Parathyroid adenoma (tissue), 2 donors: ENCODE results near the gene GRHL1.
A peak's percentile ranks its signal among the peaks of the same experiment; 100 is the strongest.

Experiments used
- H2AFZ ChIP-seq: fragments of 300-600 bp; sonication (generic); one replicate; pipeline ENCODE4 v1.7.0; 2017; ENCODE audit warnings: antibody characterized with exemption, mild to moderate bottlenecking
- H3K27ac ChIP-seq: fragments of 300-600 bp; sonication (generic); one replicate; pipeline ENCODE4 v1.7.0; 2017
- H3K27me3 ChIP-seq: fragments of 300-600 bp; sonication (generic); one replicate; pipeline ENCODE4 v1.7.0; 2017; ENCODE audit warnings: low read length; ENCODE audit not compliant: control insufficient read depth, insufficient read depth
- H3K36me3 ChIP-seq: fragments of 300-600 bp; sonication (generic); one replicate; pipeline ENCODE4 v1.7.0; 2017; ENCODE audit warnings: low read length; ENCODE audit not compliant: control insufficient read depth, insufficient read depth
- H3K4me1 ChIP-seq: fragments of 300-600 bp; sonication (generic); one replicate; pipeline ENCODE4 v1.7.0; 2017; ENCODE audit warnings: control low read depth
- H3K4me2 ChIP-seq: fragments of 300-600 bp; sonication (generic); one replicate; pipeline ENCODE4 v1.7.0; 2017; ENCODE audit warnings: low read length
- H3K4me3 ChIP-seq: fragments of 300-600 bp; sonication (generic); one replicate; pipeline ENCODE4 v1.7.0; 2017; ENCODE audit warnings: low read depth, low read length
- H3K79me2 ChIP-seq: fragments of 300-600 bp; sonication (generic); one replicate; pipeline ENCODE4 v1.7.0; 2017; ENCODE audit warnings: control low read depth
- H3K9ac ChIP-seq: fragments of 300-600 bp; sonication (generic); one replicate; pipeline ENCODE4 v1.7.0; 2017; ENCODE audit warnings: mild to moderate bottlenecking
- H3K9me3 ChIP-seq: fragments of 300-600 bp; sonication (generic); one replicate; pipeline ENCODE4 v1.7.0; 2017; ENCODE audit warnings: low read length; ENCODE audit not compliant: control insufficient read depth
- CTCF ChIP-seq: fragments of 300-600 bp; sonication (generic); IDR thresholded peaks from one replicate; pipeline ENCODE4 v1.7.0; 2017; ENCODE audit warnings: antibody characterized with exemption, mild to moderate bottlenecking
- donor health status: primary hyperparathyroidism.

Gene GRHL1

DNA sequence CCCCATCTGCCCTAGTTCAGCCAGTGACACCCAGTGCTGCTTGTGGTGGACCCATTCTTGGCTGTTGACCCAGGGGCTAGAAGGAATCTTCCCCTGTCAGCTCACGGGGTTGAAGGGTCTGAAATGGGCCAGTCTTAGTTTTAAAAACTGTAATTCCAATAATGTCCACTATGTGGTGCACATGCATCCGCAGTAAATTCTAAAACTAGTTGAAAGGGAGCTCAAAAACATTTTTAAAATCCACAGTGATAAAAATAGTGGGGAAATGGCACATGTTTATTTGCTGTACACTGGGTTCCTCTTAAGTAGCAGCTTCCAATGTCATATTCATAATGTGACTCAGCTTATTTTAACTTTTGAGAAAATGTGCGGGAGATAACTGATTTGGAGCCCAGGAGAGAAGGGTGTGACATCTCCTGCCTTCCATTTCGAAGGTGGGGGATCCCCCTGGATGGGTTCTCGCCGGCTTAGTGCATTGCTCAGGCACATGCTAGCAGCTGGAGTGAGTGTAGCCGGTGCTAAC, 32.8 kb downstream of the GRHL1 start:
- H3K79me2 ChIP-seq: peaks cover 16% of the 10 kb centered on the region
- H3K36me3 ChIP-seq: no peaks in the 10 kb centered on the region
- peak; percentile 95 for TF ChIP-seq CTCF
- no peak overlapping the region for H3K9ac ChIP-seq
- no peaks in the 10 kb centered on the region for H3K27me3 ChIP-seq
- H3K27ac ChIP-seq: no peak overlapping the region
- no peaks in the 10 kb centered on the region for H3K9me3 ChIP-seq
- no peak overlapping the region for H3K4me3 ChIP-seq
- peaks cover 17% of the 10 kb centered on the region for H3K4me1 ChIP-seq
- H3K4me2 ChIP-seq: no peak overlapping the region
- H2AFZ ChIP-seq: peak overlapping the region; percentile 0

DNA sequence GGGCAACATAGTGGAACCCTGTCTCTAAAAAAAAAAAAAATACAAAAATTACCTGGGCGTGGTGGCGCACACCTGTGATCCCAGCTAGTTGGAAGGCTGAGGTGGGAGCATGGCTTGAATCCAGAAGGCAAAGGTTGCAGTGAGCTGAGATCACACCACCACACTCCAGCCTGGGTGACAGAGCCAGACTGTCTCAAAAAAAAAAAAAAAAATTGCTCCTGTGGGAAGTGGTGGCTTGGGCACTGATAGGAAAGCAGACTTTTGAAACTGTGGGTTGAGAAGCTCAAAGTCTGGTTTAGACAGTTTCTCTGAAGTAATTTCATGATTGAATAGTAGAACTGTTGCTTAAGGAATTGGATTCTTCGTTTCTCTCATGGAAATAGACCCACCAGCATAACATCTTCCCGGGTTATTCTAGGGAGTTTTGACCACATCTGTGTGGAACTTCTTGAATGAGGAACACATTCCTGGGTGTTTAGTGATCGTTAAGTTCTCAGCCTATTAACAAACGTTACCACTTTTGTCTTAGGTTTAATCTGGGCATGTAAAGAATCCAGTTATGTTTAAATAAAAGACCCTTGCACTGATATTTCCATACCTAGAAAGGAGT, 33.5 kb downstream of the GRHL1 start:
- Histone ChIP-seq H3K9me3 (no peaks in the 10 kb centered on the region), H3K79me2 (peaks cover 19% of the 10 kb centered on the region), H2AFZ (no peak overlapping the region), H3K4me2 (no peak overlapping the region), H3K27me3 (no peaks in the 10 kb centered on the region), H3K27ac (no peak overlapping the region), H3K4me1 (peaks cover 17% of the 10 kb centered on the region), H3K4me3 (no peak overlapping the region), H3K9ac (no peak overlapping the region), H3K36me3 (no peaks in the 10 kb centered on the region)
- no peak for TF ChIP-seq CTCF

DNA sequence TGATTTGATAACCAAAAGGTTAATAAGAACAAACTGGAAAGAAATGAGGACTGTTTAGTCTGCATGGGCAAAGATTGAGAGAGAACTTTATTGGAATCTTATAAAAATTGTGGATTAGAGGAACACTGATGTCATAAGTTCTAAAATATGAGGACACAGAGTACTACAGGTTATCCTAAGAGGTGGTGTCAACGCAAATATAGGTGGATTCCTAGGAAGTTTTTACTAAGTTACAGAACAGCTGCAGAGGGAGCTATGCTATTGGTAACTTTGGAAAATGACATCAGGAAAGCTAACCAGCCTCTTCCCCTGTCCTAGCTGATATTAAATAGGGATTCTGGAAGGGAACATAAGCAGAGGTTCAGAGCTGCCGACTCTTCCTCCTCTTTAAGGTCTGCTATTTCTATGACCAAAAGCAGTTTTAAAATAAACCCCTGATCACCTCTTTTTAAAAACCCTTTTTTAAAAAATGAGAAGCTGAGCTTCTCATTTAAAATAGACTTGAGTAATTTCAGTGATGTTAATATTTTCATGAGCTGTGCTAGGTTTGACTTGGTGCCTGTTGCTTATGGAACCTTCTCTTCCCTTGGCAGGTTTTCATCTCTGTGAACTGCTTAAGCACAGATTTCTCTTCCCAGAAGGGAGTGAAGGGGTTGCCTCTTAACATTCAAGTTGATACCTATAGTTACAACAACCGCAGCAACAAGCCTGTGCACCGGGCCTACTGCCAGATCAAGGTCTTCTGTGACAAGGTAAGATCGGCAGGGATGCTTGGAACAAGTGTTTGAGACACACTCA, 34.2 kb downstream of the GRHL1 start:
- no peaks in the 10 kb centered on the region for H3K27me3 ChIP-seq
- H3K9me3 ChIP-seq: no peaks in the 10 kb centered on the region
- H3K79me2 ChIP-seq: peaks cover 19% of the 10 kb centered on the region
- no peaks in the 10 kb centered on the region for H3K36me3 ChIP-seq
- H3K4me2 ChIP-seq: no peak overlapping the region
- no peak for TF ChIP-seq CTCF
- H3K27ac ChIP-seq: no peak overlapping the region
- no peak overlapping the region for H3K4me3 ChIP-seq
- H2AFZ ChIP-seq: no peak overlapping the region
- peaks cover 20% of the 10 kb centered on the region for H3K4me1 ChIP-seq
- no peak overlapping the region for H3K9ac ChIP-seq

GRCh38 chr2:9988320-9988719, 36.8 kb downstream of the GRHL1 start:
- Histone ChIP-seq H3K9me3 (no peaks in the 10 kb centered on the region), H3K4me2 (no peak overlapping the region), H3K27ac (peak overlapping the region; percentile 25), H3K27me3 (no peaks in the 10 kb centered on the region), H2AFZ (no peak overlapping the region), H3K4me3 (no peak overlapping the region), H3K36me3 (no peaks in the 10 kb centered on the region), H3K4me1 (peaks cover 28% of the 10 kb centered on the region), H3K79me2 (peaks cover 15% of the 10 kb centered on the region), H3K9ac (no peak overlapping the region)
- TF ChIP-seq CTCF: no peak
